ENCODE results near the gene ZMYND19. TPM values are rescaled to one million over a fixed set of nuclear protein-coding genes. Genes with fewer than 3 reads are reported as not detected.

ZMYND19 gene
- total and polyA plus RNA-seq, 2 of the 4 experiments (the other 2 are of a cell fraction) = 14.3 to 21.4 TPM

DNA sequence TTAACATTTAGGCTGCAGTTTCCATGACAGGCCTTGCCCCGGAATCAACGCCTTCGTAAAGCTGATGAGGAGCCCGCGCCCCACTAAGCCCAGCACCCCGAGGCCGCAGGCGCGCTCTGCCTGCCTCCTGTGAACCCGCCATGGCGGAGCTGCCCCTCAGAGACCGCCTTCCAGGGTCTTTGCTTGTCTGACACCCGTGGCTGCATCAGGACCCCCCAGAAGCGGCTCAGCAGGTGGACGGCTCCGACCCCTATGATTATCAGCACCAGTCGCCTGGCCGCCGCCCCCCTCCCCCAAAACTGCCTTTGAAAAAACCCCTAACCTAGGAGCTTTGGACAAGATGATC lies 11.1 kb downstream of the ZMYND19 start:
- intact Hi-C loops (cut with micrococcal nuclease) = no loop called here
- Histone ChIP-seq H4K5ac (ENCODE audit: low read depth, low read length) (peak overlapping the region; percentile 42), H2AFZ (replicated peaks; ENCODE audit: low read length, poor library complexity) (peak overlapping the region; percentile 99), H3K9ac (ENCODE audit: low read depth, low read length) (peak overlapping the region; percentile 43), H4K8ac (ENCODE audit: low read depth in 2 of 2, low read length in 2 of 2) (peak overlapping the region; percentile 94 to 95), H2BK20ac (ENCODE audit: low read depth, low read length) (no peak overlapping the region), H3K23ac (ENCODE audit: low read depth, low read length) (peak overlapping the region; percentile 72; the same call in 1 of the 2 replicates), H3K36me3 (ENCODE audit: control insufficient read depth, insufficient read depth, low read length) (peaks cover 35% of the 10 kb centered on the region), H3K18ac (ENCODE audit: low read depth, low read length) (no peak overlapping the region), H3K79me1 (ENCODE audit: low read depth in 1 of 2, low read length in 2 of 2) (peaks cover 26 to 52% of the 10 kb centered on the region in 2 experiments), H2BK15ac (ENCODE audit: low read depth, low read length) (no peak overlapping the region), H3K9me3 (ENCODE audit: control insufficient read depth, insufficient read depth, low read length) (no peaks in the 10 kb centered on the region), H2BK120ac (ENCODE audit: low read depth, low read length) (no peak overlapping the region), H2AK9ac (replicated peaks; ENCODE audit: low read depth, low read length, poor library complexity) (peak overlapping the region; percentile 74), H2BK5ac (ENCODE audit: low read depth, low read length, poor library complexity, severe bottlenecking) (no peak overlapping the region), H4K20me1 (ENCODE audit: insufficient read depth, low read length) (peaks cover 24% of the 10 kb centered on the region), H4K91ac (ENCODE audit: insufficient read depth, low read depth, low read length) (no peak overlapping the region), H2AK5ac (ENCODE audit: low read depth, low read length) (no peak overlapping the region), H3K27me3 (ENCODE audit: control insufficient read depth, insufficient read depth, low read length) (no peaks in the 10 kb centered on the region), H3K4ac (ENCODE audit: low read depth, low read length) (peak overlapping the region; percentile 60), H3K4me3 (ENCODE audit: insufficient read depth, low read depth, low read length) (peak overlapping the region; percentile 88), H3K4me2 (ENCODE audit: low read depth, low read length) (peak overlapping the region; percentile 62), H3K14ac (replicated peaks; ENCODE audit: low read depth, low read length) (no peak overlapping the region), H3K9me1 (ENCODE audit: insufficient read depth, low read length) (peaks cover 15% of the 10 kb centered on the region; the same call in 1 of the 2 replicates), H3K4me1 (ENCODE audit: control insufficient read depth, insufficient read depth, low read length) (peaks cover 6% of the 10 kb centered on the region), H3K56ac (ENCODE audit: extremely low read depth, insufficient read depth, low read length) (peak overlapping the region; percentile 50; the same call in 1 of the 2 replicates), H3K27ac (ENCODE audit: insufficient read depth, low read length) (peak overlapping the region; percentile 11)
- no peak for DNase-seq
- dilution Hi-C loops (cut with HindIII; ENCODE audit: low sequenced_read_pairs, unreplicated experiment) = no loop called here
- 23% methylated on average over 4 of the region's 19 CpGs; no CpG with 5 or more reads in 1 of the 2 experiments for WGBS, 2 experiments (ENCODE audit: extremely low coverage in 2 of 2, insufficient read length in 1 of 2)
- BruUV-seq (replicated peaks) = no TSS peak
- ChIA-PET CTCF (interaction anchor here (0.6 to 0.7 kb wide), 2 partner anchors 9 to 448 kb away, joined by 3 to 5 read pairs; no protein-coding TSS in a partner anchor), POLR2A (ENCODE audit: unreplicated experiment) (no interaction called here)
- in situ Hi-C loops (cut with MboI; ENCODE audit: low sequenced_read_pairs) = no loop called here
- TF ChIP-seq SMC3 (IDR thresholded peaks at IDR 0.05; ENCODE audit: low read depth, low read length) (no peak), CEBPB (IDR thresholded peaks at IDR 0.05; ENCODE audit: low read depth, low read length) (no peak)
- ATAC-seq (ENCODE audit: low read depth) = no peak
